ENCODE results near the gene IGSF8. TPM values are rescaled to one million over a fixed set of nuclear protein-coding genes. Genes with fewer than 3 reads are reported as not detected.

The IGSF8 gene
- polyA plus RNA-seq, 1 donor from 2014 or later, result 27.3 TPM

GRCh38 chr1:160114085-160114484 is 15.7 kb upstream of the IGSF8 start:
- Histone ChIP-seq H3K27ac (ENCODE audit: low read length) (no peak overlapping the region), H3K9me2 (ENCODE audit: insufficient read depth, low read length) (no peaks in the 10 kb centered on the region), H3K36me3 (ENCODE audit: insufficient read depth, low read length) (no peaks in the 10 kb centered on the region), H2AFZ (ENCODE audit: low read depth, low read length) (no peak overlapping the region), H3K9me3 (ENCODE audit: low read length) (no peaks in the 10 kb centered on the region), H3K27me3 (ENCODE audit: insufficient read depth, low read depth, low read length) (no peaks in the 10 kb centered on the region), H4K20me1 (ENCODE audit: insufficient read depth) (no peaks in the 10 kb centered on the region), H3K9ac (ENCODE audit: low read length) (no peak overlapping the region), H3K4me3 (ENCODE audit: low read length) (no peak overlapping the region), H3K79me2 (replicated peaks; ENCODE audit: insufficient read depth, low read length) (no peaks in the 10 kb centered on the region), H3K4me2 (ENCODE audit: low read length) (no peak overlapping the region), H3F3A (ENCODE audit: insufficient read depth, low read length, poor library complexity, severe bottlenecking) (no peaks in the 10 kb centered on the region)
- TF ChIP-seq TAF1 (IDR thresholded peaks at IDR 0.05; ENCODE audit: low read depth) (no peak), REST (IDR thresholded peaks at IDR 0.05; ENCODE audit: borderline replicate concordance) (no peak), RAD21 (conservative IDR thresholded peaks at IDR 0.05) (no peak), EZH2 (IDR thresholded peaks at IDR 0.05; ENCODE audit: borderline replicate concordance, insufficient read depth, low read length, poor library complexity, severe bottlenecking) (no peak), MXI1 (conservative IDR thresholded peaks at IDR 0.05; ENCODE audit: poor library complexity, severe bottlenecking) (no peak), POLR2AphosphoS5 (IDR thresholded peaks at IDR 0.05) (no peak), EP300 (conservative IDR thresholded peaks at IDR 0.05; ENCODE audit: poor library complexity, severe bottlenecking) (no peak), SMC3 (conservative IDR thresholded peaks at IDR 0.05; ENCODE audit: poor library complexity) (no peak), CTCF (IDR thresholded peaks at IDR 0.05; ENCODE audit: poor library complexity, severe bottlenecking) (no peak)

GRCh38 chr1:160113407-160113806 is 15.0 kb upstream of the IGSF8 start:
- Histone ChIP-seq H3K9ac (ENCODE audit: low read length) (no peak overlapping the region), H3K36me3 (ENCODE audit: insufficient read depth, low read length) (no peaks in the 10 kb centered on the region), H4K20me1 (ENCODE audit: insufficient read depth) (no peaks in the 10 kb centered on the region), H2AFZ (ENCODE audit: low read depth, low read length) (no peak overlapping the region), H3K9me3 (ENCODE audit: low read length) (no peaks in the 10 kb centered on the region), H3K79me2 (replicated peaks; ENCODE audit: insufficient read depth, low read length) (no peaks in the 10 kb centered on the region), H3K27me3 (ENCODE audit: insufficient read depth, low read depth, low read length) (no peaks in the 10 kb centered on the region), H3K4me3 (ENCODE audit: low read length) (no peak overlapping the region), H3F3A (ENCODE audit: insufficient read depth, low read length, poor library complexity, severe bottlenecking) (no peaks in the 10 kb centered on the region), H3K27ac (ENCODE audit: low read length) (no peak overlapping the region), H3K4me2 (ENCODE audit: low read length) (no peak overlapping the region), H3K9me2 (ENCODE audit: insufficient read depth, low read length) (no peaks in the 10 kb centered on the region)
- TF ChIP-seq REST (IDR thresholded peaks at IDR 0.05; ENCODE audit: borderline replicate concordance) (no peak), CTCF (IDR thresholded peaks at IDR 0.05; ENCODE audit: poor library complexity, severe bottlenecking) (no peak), EZH2 (IDR thresholded peaks at IDR 0.05; ENCODE audit: borderline replicate concordance, insufficient read depth, low read length, poor library complexity, severe bottlenecking) (no peak), RAD21 (conservative IDR thresholded peaks at IDR 0.05) (no peak), MXI1 (conservative IDR thresholded peaks at IDR 0.05; ENCODE audit: poor library complexity, severe bottlenecking) (no peak), TAF1 (IDR thresholded peaks at IDR 0.05; ENCODE audit: low read depth) (no peak), EP300 (conservative IDR thresholded peaks at IDR 0.05; ENCODE audit: poor library complexity, severe bottlenecking) (no peak), POLR2AphosphoS5 (IDR thresholded peaks at IDR 0.05) (no peak), SMC3 (conservative IDR thresholded peaks at IDR 0.05; ENCODE audit: poor library complexity) (no peak)
